Stimulated activated memory B cell treated with anti-CD40 and anti-IgM and Interleukin-4, amounts not matched to agents 10 μg/mL and 1 μg/mL and 100 μg/mL, for 72 hours (primary cell): ENCODE measurements around the gene SLC66A3.

ENCODE experiments used
- ATAC-seq: fragments of 150-1000 bp; cut with Tn5 transposase; 2 replicates; pipeline ENCODE4 v1.10.0; 2021
- H3K27ac Mint-ChIP-seq: one replicate; pipeline ENCODE4 v1.8.0; 2022; ENCODE audit warnings: mild to moderate bottlenecking, mixed read lengths
- H3K27me3 Mint-ChIP-seq: one replicate; pipeline ENCODE4 v1.8.0; 2022; ENCODE audit warnings: mixed read lengths
- H3K36me3 Mint-ChIP-seq: one replicate; pipeline ENCODE4 v1.8.0; 2022; ENCODE audit warnings: mixed read lengths
- H3K4me1 Mint-ChIP-seq: one replicate; pipeline ENCODE4 v1.8.0; 2022; ENCODE audit warnings: mixed read lengths
- H3K4me3 Mint-ChIP-seq: one replicate; pipeline ENCODE4 v1.8.0; 2022; ENCODE audit warnings: mild to moderate bottlenecking, moderate library complexity, mixed read lengths
- H3K9me3 Mint-ChIP-seq: one replicate; pipeline ENCODE4 v1.8.0; 2022; ENCODE audit warnings: mixed read lengths

Gene SLC66A3

DNA sequence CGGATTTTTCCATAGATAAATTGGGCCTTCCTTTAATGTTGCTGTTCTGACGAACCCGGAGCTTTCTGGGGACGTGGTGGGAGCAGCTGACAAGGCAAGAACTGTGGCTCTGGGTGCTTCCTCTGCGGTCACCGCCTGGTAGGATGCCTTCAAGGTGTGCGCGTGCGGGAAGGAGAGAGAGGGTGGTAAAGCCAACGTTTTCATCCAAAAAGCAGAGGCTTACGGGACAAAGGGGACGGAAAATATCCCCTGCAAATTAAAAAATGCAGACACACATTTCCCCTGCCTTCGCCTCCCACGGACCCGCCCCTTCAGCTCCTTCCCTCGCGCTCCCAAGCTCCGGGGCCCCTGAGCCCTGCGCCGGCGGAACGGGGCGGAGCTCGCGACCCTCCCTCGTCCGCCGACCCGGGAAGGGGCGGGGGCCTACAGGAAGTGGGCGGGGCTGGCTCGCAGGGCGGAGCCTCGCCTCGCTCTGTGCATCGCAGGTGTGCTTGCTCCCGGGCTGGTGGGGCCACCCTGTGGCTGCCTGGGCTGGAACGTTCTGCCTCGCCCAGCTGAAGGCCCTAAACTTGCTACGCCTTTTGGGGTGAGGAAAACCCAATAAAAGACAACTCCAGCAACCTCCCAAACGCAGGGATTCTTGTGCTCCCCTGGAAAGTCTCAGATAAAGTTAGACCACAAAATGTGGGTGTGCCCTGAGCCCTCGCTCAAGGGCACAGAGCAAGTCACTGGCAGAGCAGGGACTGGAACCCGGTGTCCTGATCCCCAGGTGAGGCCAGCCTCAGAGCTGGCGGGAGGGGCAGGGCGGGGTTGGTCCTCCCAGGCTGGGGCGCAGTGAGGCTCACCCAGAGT is 25.4 kb upstream of the SLC66A3 start:
- peak; percentile 89 for ATAC-seq
- Mint-ChIP-seq H3K27ac (peak overlapping the region; percentile 40), H3K4me3 (peak overlapping the region; percentile 72), H3K9me3 (no peaks in the 10 kb centered on the region), H3K4me1 (peaks cover 36% of the 10 kb centered on the region), H3K27me3 (no peaks in the 10 kb centered on the region), H3K36me3 (no peaks in the 10 kb centered on the region)

DNA sequence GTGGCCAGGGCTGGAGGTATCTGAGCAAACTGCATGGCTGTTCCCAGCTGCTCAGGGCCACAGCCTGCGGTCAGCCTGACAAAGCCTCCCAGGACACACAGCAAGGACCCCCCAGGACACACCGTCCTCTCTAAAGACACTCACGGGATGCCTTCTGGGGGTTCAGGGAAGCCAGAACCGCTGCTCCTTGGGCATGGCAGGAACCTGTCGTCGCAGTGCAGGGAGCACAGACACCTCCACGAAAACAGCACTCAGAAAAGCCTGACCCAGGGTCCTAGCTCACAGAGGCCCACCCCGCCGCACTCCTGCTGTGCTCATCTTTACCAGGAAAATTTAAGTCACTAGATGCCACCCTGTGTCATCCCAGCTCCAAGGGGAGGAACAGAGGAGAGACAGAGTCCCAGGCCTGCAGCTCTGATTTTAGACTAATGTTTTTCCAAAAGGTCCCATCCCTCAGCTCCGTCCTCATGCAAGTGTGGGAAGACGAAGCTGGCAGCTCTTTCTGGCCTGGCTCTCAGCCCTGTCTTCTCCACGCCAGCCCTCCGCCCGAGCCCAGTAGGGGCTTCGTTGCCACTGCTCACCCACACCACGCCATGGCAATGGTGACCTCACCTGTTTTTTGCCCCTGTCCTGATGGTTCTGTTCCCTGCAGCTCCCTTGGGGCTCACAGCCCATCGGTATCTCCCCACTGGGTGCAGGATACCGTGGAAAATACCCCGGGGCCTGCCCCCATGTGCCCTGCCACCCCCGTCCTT is 23.9 kb upstream of the SLC66A3 start:
- Mint-ChIP-seq H3K9me3 (no peaks in the 10 kb centered on the region), H3K27me3 (peaks cover 6% of the 10 kb centered on the region), H3K4me1 (peaks cover 36% of the 10 kb centered on the region), H3K27ac (no peak overlapping the region), H3K4me3 (no peak overlapping the region), H3K36me3 (no peaks in the 10 kb centered on the region)
- ATAC-seq: no peak

DNA sequence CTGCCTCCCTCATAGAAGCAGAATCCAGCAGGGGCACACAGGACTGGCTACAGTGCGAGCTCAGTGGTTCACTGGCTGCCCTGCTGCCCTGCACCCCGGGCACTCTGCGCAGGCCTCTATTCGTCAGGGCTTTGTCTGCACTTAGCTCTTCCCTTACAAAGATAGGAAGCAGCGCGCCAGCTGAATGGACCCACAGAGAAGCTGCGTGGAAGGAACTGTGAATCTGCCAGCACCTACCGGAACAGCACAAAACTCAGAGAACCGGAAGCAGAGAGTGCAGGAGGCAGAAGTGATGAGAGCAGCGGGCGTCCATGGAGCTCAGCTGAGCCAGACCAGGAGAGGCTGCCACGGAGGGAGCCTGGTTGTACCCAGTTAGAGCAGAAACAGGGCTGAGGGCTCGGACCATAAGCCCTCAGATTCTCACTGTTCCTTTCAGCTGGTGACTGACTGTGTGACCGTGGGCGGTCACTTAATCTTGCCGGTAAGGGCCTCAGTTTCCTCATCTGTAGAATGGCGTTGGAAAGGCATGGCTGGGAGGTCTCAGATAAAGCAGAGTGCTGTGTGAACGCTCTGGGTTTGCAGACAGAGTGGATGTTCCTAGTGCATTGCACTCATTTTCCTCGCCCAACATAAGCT is 23.1 kb upstream of the SLC66A3 start:
- H3K9me3 Mint-ChIP-seq: no peaks in the 10 kb centered on the region
- H3K36me3 Mint-ChIP-seq: no peaks in the 10 kb centered on the region
- H3K4me1 Mint-ChIP-seq: peaks cover 36% of the 10 kb centered on the region
- no peak for ATAC-seq
- peaks cover 10% of the 10 kb centered on the region for H3K27me3 Mint-ChIP-seq
- peak overlapping the region; percentile 79 for H3K27ac Mint-ChIP-seq
- peak overlapping the region; percentile 93 for H3K4me3 Mint-ChIP-seq

DNA sequence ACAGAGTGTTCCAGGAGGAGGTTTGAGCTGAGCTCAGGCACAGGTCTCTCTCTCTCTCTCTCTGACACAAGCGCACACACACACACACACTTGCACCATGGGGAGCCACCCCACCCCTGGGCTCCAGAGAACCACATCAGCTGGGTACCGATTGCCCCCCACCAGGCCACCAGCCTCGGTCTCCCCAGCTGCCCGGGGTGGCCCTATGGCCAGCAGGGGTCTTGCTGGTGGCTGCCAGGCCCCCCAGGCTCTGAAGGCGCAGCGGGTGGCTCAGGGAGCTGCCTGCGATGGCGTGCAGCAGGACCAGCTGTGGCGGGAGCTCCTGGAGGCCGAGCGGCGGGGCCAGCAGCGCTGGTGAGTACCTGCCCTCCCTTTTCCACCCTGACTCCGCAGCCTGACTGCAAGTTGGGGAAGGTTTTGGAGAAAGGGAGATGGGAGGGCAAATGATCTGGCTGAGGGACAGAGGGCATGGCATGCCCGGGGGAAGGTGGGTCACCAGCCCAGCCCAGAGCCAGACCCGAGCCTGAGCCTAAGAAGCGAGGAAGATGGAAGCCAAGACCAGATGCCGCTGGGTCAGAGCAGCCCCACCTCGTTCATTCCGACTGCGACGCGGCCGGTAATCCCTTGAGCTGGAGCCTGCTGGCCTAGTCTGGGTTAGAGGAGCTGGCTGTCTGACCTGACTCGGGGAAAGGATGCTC is 21.9 kb upstream of the SLC66A3 start:
- peaks cover 10% of the 10 kb centered on the region for H3K27me3 Mint-ChIP-seq
- H3K4me1 Mint-ChIP-seq: peaks cover 27% of the 10 kb centered on the region
- peak overlapping the region; percentile 93 for H3K4me3 Mint-ChIP-seq
- peak overlapping the region; percentile 79 for H3K27ac Mint-ChIP-seq
- H3K36me3 Mint-ChIP-seq: no peaks in the 10 kb centered on the region
- ATAC-seq: no peak
- H3K9me3 Mint-ChIP-seq: no peaks in the 10 kb centered on the region

DNA sequence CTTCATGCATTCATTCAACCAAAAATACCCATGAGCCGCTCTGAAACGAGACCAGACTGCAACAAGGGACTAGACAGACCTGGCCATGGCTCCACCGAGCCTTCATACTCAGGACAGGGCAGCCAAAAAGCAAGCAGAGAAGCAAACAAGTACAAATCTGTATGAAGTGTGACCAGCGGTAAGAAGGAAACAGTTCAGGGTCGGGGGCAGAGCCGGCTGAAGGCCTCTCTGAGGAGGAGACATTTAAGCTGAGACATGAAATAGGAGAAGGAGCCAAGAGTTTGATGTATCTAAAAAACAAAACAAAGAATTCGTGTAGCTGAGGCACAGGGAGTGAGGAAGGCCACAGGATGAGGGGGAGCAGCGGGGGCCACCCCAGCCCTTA is 21.3 kb upstream of the SLC66A3 start:
- Mint-ChIP-seq H3K36me3 (no peaks in the 10 kb centered on the region), H3K27me3 (peaks cover 10% of the 10 kb centered on the region), H3K27ac (no peak overlapping the region), H3K4me1 (peaks cover 24% of the 10 kb centered on the region), H3K9me3 (no peaks in the 10 kb centered on the region), H3K4me3 (no peak overlapping the region)
- ATAC-seq: no peak

DNA sequence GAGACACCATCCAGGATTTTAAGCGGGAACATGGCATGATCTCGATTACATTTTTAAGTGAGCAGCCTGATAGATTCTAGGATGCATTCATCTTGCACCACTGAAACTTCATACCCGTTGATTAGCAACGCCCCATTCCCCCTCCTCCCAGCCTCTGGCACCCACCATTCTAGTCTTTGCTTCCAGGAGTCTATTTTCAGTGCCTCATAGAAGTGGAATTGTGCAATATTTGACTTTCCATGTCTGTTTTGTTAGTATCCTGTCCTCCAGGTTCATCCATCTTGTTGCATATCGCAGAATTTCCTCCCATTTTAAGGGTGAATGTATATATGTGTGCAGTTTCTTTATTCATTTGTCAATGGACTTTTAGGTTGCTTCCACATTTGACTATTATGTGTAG is 20.9 kb upstream of the SLC66A3 start:
- Mint-ChIP-seq H3K36me3 (no peaks in the 10 kb centered on the region), H3K27ac (no peak overlapping the region), H3K27me3 (peaks cover 10% of the 10 kb centered on the region), H3K4me1 (peaks cover 24% of the 10 kb centered on the region), H3K4me3 (no peak overlapping the region), H3K9me3 (no peaks in the 10 kb centered on the region)
- ATAC-seq: no peak

DNA sequence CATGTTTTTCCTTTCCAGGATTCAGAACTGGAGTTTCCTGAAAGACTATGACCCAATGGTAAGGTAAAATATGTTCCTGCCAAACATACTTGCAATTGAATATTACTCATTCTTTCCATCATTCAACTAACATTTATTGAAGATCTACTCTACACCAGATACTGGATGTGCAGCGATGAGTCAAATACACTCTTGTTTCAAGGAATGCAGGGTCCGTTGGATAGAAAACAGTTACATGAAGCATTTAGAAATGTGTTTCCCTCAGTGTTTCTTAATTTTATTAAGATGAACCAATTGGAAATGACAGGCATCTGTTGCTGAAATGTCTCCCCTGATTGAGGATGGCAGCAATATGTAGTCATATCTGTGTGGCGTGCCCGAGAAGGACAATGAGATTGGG is 14.8 kb upstream of the SLC66A3 start:
- Mint-ChIP-seq H3K27ac (no peak overlapping the region), H3K36me3 (no peaks in the 10 kb centered on the region), H3K9me3 (no peaks in the 10 kb centered on the region), H3K4me3 (no peak overlapping the region), H3K27me3 (peaks cover 28% of the 10 kb centered on the region), H3K4me1 (peaks cover 4% of the 10 kb centered on the region)
- no peak for ATAC-seq

DNA sequence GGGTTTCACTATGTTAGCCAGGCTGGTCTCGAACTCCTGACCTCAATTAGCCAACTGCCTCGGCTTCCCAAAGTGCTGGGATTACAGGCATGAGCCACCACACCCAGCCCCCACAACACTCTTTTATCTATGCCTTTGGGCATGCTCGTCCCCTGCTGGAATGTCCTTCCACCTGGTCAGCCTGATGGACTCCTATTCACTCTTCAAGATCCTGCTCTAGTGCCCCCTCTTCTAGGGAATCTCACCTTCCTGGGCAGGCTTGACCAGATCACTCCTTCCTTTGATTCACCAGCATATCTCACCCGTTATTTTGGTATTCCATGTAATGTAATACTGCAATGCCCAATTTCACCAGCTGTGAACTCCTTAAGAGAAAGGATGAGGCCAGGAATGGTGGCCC is 13.9 kb upstream of the SLC66A3 start:
- Mint-ChIP-seq H3K36me3 (no peaks in the 10 kb centered on the region), H3K9me3 (no peaks in the 10 kb centered on the region), H3K27ac (no peak overlapping the region), H3K27me3 (peaks cover 22% of the 10 kb centered on the region), H3K4me1 (peaks cover 7% of the 10 kb centered on the region), H3K4me3 (no peak overlapping the region)
- ATAC-seq: no peak

DNA sequence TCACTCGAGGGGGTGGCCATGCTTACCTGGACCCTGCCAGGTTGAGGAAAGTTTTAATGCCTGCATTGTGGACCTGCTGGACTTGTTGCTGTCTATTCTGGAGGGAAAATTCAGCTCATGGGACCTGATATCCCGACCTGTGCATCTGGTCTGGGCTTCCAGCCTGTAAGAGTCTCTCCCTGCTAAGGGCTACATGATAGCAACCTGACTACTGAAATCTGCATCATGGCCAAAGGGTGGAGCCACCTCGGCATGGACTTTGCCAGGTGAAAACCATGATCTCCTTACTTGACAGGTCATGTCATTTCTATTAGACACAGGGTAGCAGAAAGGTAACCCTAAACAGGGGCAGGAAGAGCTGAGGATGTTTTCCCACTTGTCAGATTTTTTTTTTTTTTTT is 12.9 kb upstream of the SLC66A3 start:
- Mint-ChIP-seq H3K27ac (no peak overlapping the region), H3K4me3 (no peak overlapping the region), H3K4me1 (peaks cover 7% of the 10 kb centered on the region), H3K36me3 (no peaks in the 10 kb centered on the region), H3K27me3 (peaks cover 18% of the 10 kb centered on the region), H3K9me3 (no peaks in the 10 kb centered on the region)
- no peak for ATAC-seq

DNA sequence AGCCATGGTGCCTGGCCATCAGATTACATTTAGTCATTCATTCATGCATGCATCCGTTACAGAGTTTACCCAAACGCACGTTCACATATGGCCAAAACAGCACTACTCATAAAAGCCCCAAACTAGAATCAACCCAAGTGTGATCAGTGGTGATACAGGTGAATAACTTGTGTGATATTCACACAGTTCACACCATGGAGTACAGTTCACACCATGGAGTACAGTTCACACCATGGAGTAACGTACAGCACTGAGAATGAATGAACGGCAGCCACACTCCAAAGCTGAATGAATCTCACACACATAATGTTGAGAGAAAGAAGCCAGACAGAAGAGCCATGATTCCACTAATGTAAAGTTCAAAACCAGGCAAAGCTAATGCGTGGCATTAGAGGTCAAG is 12.3 kb upstream of the SLC66A3 start:
- Mint-ChIP-seq H3K4me1 (peaks cover 7% of the 10 kb centered on the region), H3K27me3 (peaks cover 18% of the 10 kb centered on the region), H3K9me3 (no peaks in the 10 kb centered on the region), H3K36me3 (no peaks in the 10 kb centered on the region), H3K27ac (no peak overlapping the region), H3K4me3 (no peak overlapping the region)
- ATAC-seq: no peak

DNA sequence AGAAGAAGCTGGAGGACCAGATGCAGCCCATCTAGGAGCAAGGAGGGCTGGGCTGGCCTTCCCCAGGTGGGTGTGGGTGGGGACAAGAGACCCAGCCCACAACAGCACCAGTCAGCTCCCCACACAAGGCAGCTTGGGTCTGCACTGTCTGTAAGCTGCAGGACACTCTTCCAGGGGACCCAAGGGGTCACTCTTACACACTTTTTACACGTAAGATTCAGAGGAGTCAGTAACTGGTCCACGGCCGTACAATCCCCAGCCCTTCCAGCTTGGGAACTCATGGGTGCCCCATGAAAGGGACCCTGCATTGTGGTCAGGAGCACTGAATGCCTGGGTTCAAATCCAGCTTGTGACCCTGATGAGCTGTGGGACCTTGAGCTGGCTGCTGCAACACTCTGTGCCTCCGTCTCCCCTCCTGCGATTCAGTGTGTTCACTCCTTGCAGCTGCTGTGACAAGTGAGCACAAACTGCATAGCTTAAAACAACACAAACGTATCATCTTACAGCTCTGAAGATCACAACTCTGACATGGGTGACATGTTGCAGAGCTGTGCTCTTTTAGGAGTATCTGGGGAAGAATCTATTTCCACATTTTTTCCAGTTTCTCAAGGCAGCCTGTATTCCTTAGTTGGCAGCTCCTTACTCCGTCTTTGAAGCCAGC is 11.1 kb upstream of the SLC66A3 start:
- H3K36me3 Mint-ChIP-seq: no peaks in the 10 kb centered on the region
- no peaks in the 10 kb centered on the region for H3K9me3 Mint-ChIP-seq
- no peak for ATAC-seq
- peaks cover 18% of the 10 kb centered on the region for H3K27me3 Mint-ChIP-seq
- H3K4me3 Mint-ChIP-seq: no peak overlapping the region
- H3K4me1 Mint-ChIP-seq: peaks cover 7% of the 10 kb centered on the region
- no peak overlapping the region for H3K27ac Mint-ChIP-seq

DNA sequence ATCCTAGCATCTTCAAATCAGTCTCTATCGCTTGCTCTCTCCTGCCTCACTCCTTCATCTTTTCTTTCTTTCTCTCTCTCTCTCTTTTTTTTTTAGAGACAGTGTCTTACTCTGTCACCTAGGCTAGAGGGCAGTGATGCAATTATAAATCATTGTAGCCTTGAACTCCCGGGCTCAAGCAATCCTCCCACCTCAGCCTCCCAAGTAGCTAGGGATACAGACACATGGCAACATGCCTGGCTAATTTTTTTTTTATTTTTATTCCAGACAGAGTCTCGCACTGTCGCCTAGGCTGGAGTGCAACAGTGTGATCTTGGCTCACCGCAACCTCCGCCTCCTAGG is 10.6 kb upstream of the SLC66A3 start:
- Mint-ChIP-seq H3K27ac (no peak overlapping the region), H3K9me3 (no peaks in the 10 kb centered on the region), H3K27me3 (peaks cover 18% of the 10 kb centered on the region), H3K4me3 (no peak overlapping the region), H3K36me3 (no peaks in the 10 kb centered on the region), H3K4me1 (peaks cover 7% of the 10 kb centered on the region)
- no peak for ATAC-seq

DNA sequence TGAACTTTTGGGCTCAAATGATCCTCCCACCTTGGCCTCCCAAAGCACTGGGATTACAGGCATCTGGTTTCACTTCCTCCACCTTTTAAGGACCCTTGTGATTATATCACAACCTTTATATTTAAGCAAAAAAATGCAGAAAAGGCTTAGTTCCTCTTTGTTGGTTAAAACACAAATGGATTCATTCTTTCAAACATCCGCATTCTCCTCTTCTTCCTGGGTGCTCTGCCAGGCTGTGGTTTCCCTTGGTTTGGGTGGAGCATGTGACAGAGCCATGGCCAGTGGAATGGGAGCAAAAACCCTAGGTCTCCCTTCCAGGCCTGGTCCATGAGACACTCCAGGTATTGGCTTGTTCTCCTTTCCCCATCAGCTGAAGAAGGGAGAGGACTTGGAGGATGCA is 9.9 kb upstream of the SLC66A3 start:
- Mint-ChIP-seq H3K36me3 (no peaks in the 10 kb centered on the region), H3K27me3 (peaks cover 18% of the 10 kb centered on the region), H3K27ac (peak overlapping the region; percentile 34), H3K4me1 (peaks cover 7% of the 10 kb centered on the region), H3K4me3 (no peak overlapping the region), H3K9me3 (no peaks in the 10 kb centered on the region)
- ATAC-seq: no peak

DNA sequence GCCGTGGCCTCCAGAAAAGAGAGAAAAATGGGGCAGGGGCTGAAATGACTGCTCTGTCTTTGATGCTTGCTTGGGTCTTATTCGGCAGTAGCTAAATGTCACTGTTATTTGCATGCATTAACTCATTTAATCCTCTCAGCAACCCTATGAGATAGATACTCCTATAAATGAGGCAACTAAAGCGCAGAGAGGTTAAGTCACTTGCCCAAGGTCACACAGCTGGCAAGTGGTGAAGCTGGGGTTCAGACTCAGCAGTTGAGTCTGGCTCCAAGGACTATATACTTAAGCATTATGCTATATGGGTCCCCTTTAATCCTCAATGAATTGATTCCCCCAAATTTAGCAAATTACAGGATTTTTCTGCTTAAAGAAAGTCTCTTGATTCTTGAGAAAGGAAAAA is 9.2 kb upstream of the SLC66A3 start:
- Mint-ChIP-seq H3K9me3 (no peaks in the 10 kb centered on the region), H3K36me3 (no peaks in the 10 kb centered on the region), H3K27ac (no peak overlapping the region), H3K4me3 (no peak overlapping the region), H3K27me3 (peaks cover 14% of the 10 kb centered on the region), H3K4me1 (peaks cover 7% of the 10 kb centered on the region)
- ATAC-seq: no peak

DNA sequence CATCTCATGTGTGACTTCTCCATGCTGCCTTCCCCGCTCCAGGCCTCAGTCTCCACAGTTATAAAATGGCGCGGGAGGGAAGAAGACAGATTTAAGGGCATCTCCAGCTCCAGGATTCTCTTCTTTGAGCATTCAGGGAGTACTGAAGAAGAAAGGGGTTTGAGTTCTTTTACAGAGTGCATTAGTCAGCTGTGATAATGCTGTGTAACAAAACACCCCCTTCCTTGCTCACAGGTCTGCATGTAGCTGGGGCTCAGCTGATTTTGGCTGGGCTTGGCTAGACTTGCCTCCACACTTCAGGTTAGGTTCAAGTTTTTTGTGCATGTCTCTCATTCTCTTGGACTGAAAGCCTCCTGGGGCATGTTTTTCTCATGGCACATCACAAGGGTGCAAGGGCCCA is 8.0 kb upstream of the SLC66A3 start:
- Mint-ChIP-seq H3K36me3 (no peaks in the 10 kb centered on the region), H3K27me3 (peaks cover 2% of the 10 kb centered on the region), H3K9me3 (no peaks in the 10 kb centered on the region), H3K27ac (no peak overlapping the region), H3K4me3 (no peak overlapping the region), H3K4me1 (peaks cover 7% of the 10 kb centered on the region)
- ATAC-seq: no peak
